Thymus (tissue), 11 donors: ENCODE results near the gene BRICD5. TPM values are rescaled to one million over a fixed set of nuclear protein-coding genes. Genes with fewer than 3 reads are reported as not detected.

Experiments
- DNase-seq, 9 donors: peaks; one replicate each; pipeline ENCODE4 v3.0.0-alpha.2; 2013; ENCODE audit warnings: low spot score in 9 of 9, low read depth in 6 of 9, missing footprints in 1 of 9
- H3K27ac ChIP-seq, 2 donors: one replicate each; pipeline ENCODE4 v1.5.1; 2013; ENCODE audit warnings: control low read depth in 1 of 2, low read depth in 1 of 2, low read length in 1 of 2, mild to moderate bottlenecking in 1 of 2, moderate library complexity in 1 of 2
- H3K27me3 ChIP-seq, 2 donors: one replicate each; pipeline ENCODE4 v1.5.1; 2013; ENCODE audit warnings: low read length in 1 of 2; ENCODE audit not compliant: control insufficient read depth in 2 of 2, insufficient read depth in 1 of 2
- H3K36me3 ChIP-seq, 2 donors: one replicate each; pipeline ENCODE4 v1.5.1; 2013; ENCODE audit warnings: low read length in 1 of 2, mild to moderate bottlenecking in 1 of 2, moderate library complexity in 1 of 2; ENCODE audit not compliant: control insufficient read depth in 2 of 2, insufficient read depth in 2 of 2
- H3K4me1 ChIP-seq, 2 donors: one replicate each; pipeline ENCODE4 v1.5.1; 2013; ENCODE audit warnings: low read length in 2 of 2; ENCODE audit not compliant: control insufficient read depth in 2 of 2, insufficient read depth in 2 of 2
- H3K4me3 ChIP-seq, 2 donors: one replicate each; pipeline ENCODE4 v1.5.1; 2013; ENCODE audit warnings: low read length in 2 of 2, control low read depth in 1 of 2, mild to moderate bottlenecking in 1 of 2
- H3K9me3 ChIP-seq, 2 donors: one replicate each; pipeline ENCODE4 v1.5.1; 2013; ENCODE audit warnings: low read length in 1 of 2, mild to moderate bottlenecking in 1 of 2; ENCODE audit not compliant: control insufficient read depth in 2 of 2, insufficient read depth in 1 of 2
- WGBS: extraction: QIAGEN DNeasy Blood & Tissue Kit; methylation state at CpG from one replicate; pipeline ENCODE4 v1.1.7; 2013; 5-methylcytosine and 5-hydroxymethylcytosine counted together
- polyA plus RNA-seq: library from polyadenylated mRNA; stranded (reverse); fragments of 200-250 nt; gene quantifications from one replicate; pipeline ENCODE4 v1.2.3, GENCODE V29; 2013
- total RNA-seq: library from RNA; stranded (reverse); fragments of 120-200 nt; gene quantifications from one replicate; pipeline ENCODE4 v1.2.4, GENCODE V29; 2013
- donor health status: healthy.

BRICD5 gene
- total and polyA plus RNA-seq, 2 donors: 4.0 to 21.3 TPM

GRCh38 chr16:2170080-2170479 lies 40.6 kb downstream of the BRICD5 start:
- peaks cover 64 to 80% of the 10 kb centered on the region in 2 donors for H3K36me3 ChIP-seq
- DNase-seq: no peak
- WGBS: 97% methylated on average over 18 of the region's 18 CpGs
- no peak overlapping the region for H3K27ac ChIP-seq
- peaks cover 0 to 5% of the 10 kb centered on the region in 2 donors for H3K9me3 ChIP-seq
- no peaks in the 10 kb centered on the region for H3K27me3 ChIP-seq
- H3K4me3 ChIP-seq: no peak overlapping the region
- no peaks in the 10 kb centered on the region for H3K4me1 ChIP-seq

GRCh38 chr16:2167068-2167638 lies 43.5 kb downstream of the BRICD5 start:
- H3K9me3 ChIP-seq: peaks cover 0 to 23% of the 10 kb centered on the region in 2 donors
- no peaks in the 10 kb centered on the region for H3K27me3 ChIP-seq
- no peak overlapping the region for H3K27ac ChIP-seq
- no peaks in the 10 kb centered on the region for H3K4me1 ChIP-seq
- no peak for DNase-seq
- H3K36me3 ChIP-seq: peaks cover 51 to 62% of the 10 kb centered on the region in 2 donors
- WGBS: 98% methylated on average over 18 of the region's 18 CpGs
- no peak overlapping the region for H3K4me3 ChIP-seq

GRCh38 chr16:2166263-2167067 lies 44.2 kb downstream of the BRICD5 start:
- no peaks in the 10 kb centered on the region for H3K27me3 ChIP-seq
- 97% methylated on average over 17 of the region's 17 CpGs for WGBS
- no peak overlapping the region for H3K4me3 ChIP-seq
- no peaks in the 10 kb centered on the region for H3K4me1 ChIP-seq
- no peak for DNase-seq
- H3K9me3 ChIP-seq: peaks cover 0 to 23% of the 10 kb centered on the region in 2 donors
- no peak overlapping the region for H3K27ac ChIP-seq
- peaks cover 44 to 56% of the 10 kb centered on the region in 2 donors for H3K36me3 ChIP-seq

- H3K9me3 ChIP-seq: peaks cover 0 to 23% of the 10 kb centered on the region in 2 donors
- H3K27me3 ChIP-seq: no peaks in the 10 kb centered on the region
- no peak for DNase-seq
- H3K4me1 ChIP-seq: no peaks in the 10 kb centered on the region
- peaks cover 41 to 51% of the 10 kb centered on the region in 2 donors for H3K36me3 ChIP-seq
- no peak overlapping the region for H3K4me3 ChIP-seq
- 97% methylated on average over 12 of the region's 12 CpGs for WGBS
- H3K27ac ChIP-seq: no peak overlapping the region
Measured at GRCh38 chr16:2165861-2166260, 44.8 kb downstream of the BRICD5 start.

- H3K9me3 ChIP-seq: peaks cover 0 to 23% of the 10 kb centered on the region in 2 donors
- no peaks in the 10 kb centered on the region for H3K27me3 ChIP-seq
- 92% methylated on average over 26 of the region's 26 CpGs for WGBS
- H3K4me1 ChIP-seq: peaks cover 0 to 2% of the 10 kb centered on the region in 2 donors
- no peak overlapping the region for H3K4me3 ChIP-seq
- no peak for DNase-seq
- peaks cover 28 to 42% of the 10 kb centered on the region in 2 donors for H3K36me3 ChIP-seq
- no peak overlapping the region for H3K27ac ChIP-seq
Measured at GRCh38 chr16:2163211-2163881, 47.3 kb downstream of the BRICD5 start.

GRCh38 chr16:2162676-2163118 lies 48.0 kb downstream of the BRICD5 start:
- DNase-seq: no peak
- Histone ChIP-seq H3K36me3 (peaks cover 25 to 41% of the 10 kb centered on the region in 2 donors), H3K4me3 (no peak overlapping the region), H3K9me3 (peaks cover 0 to 23% of the 10 kb centered on the region in 2 donors), H3K27ac (peak overlapping the region in 1 of 2 donors; percentile 1), H3K27me3 (no peaks in the 10 kb centered on the region), H3K4me1 (peaks cover 0 to 2% of the 10 kb centered on the region in 2 donors)
- 96% methylated on average over 13 of the region's 13 CpGs for WGBS

- 99% methylated on average over 10 of the region's 10 CpGs for WGBS
Measured at GRCh38 chr16:2161911-2162310, 48.8 kb downstream of the BRICD5 start.

GRCh38 chr16:2160915-2161551 lies 49.6 kb downstream of the BRICD5 start:
- no peaks in the 10 kb centered on the region for H3K27me3 ChIP-seq
- H3K4me1 ChIP-seq: peaks cover 6 to 16% of the 10 kb centered on the region in 2 donors
- DNase-seq: no peak
- peak overlapping the region in 1 of 2 donors; percentile 17 for H3K27ac ChIP-seq
- WGBS: 94% methylated on average over 20 of the region's 20 CpGs
- H3K36me3 ChIP-seq: peaks cover 14 to 25% of the 10 kb centered on the region in 2 donors
- H3K9me3 ChIP-seq: peaks cover 0 to 23% of the 10 kb centered on the region in 2 donors
- H3K4me3 ChIP-seq: no peak overlapping the region

More at GRCh38 chr16:2161911-2162310, 48.8 kb downstream of the BRICD5 start:
- DNase-seq: no peak
- peaks cover 0 to 23% of the 10 kb centered on the region in 2 donors for H3K9me3 ChIP-seq
- H3K4me3 ChIP-seq: no peak overlapping the region
- no peaks in the 10 kb centered on the region for H3K27me3 ChIP-seq
- H3K4me1 ChIP-seq: peaks cover 0 to 8% of the 10 kb centered on the region in 2 donors
- peaks cover 17 to 33% of the 10 kb centered on the region in 2 donors for H3K36me3 ChIP-seq
- H3K27ac ChIP-seq: no peak overlapping the region
